ENCODE measurements around the gene NIT1. TPM values are rescaled to one million over a fixed set of nuclear protein-coding genes. Genes with fewer than 3 reads are reported as not detected.
A peak's percentile ranks its signal among the peaks of the same experiment; 100 is the strongest.
"Not testable (repeated sequence)": the region's sequence is repeated elsewhere in the genome, so short reads cannot be mapped to it uniquely, and the experiment has no call there.

The NIT1 gene
- total RNA-seq, 1 donor from 2014 or later, result 14.7 TPM

DNA sequence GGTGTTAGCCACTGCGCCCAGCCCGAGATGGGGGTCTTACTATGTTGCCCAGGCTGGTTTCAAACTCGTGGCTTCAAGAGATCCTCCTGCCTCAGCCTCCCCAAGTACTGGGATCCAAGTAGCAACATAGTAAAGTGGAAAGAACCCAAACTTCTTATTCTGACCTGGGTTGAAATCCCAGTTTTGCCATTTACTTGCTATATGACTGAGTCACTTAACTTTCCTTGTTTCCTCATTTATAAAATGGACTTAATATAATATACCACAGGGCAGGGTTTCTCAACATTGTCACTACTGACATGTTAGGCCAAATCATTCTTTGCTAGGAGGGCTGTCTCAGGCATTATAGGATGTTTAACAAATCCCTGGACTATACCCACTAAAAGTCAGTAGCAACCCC lies 6.8 kb upstream of the NIT1 start:
- FAIRE-seq (no peak), DNase-seq (ENCODE audit: low spot score in 2 of 2) (no peak)

DNA sequence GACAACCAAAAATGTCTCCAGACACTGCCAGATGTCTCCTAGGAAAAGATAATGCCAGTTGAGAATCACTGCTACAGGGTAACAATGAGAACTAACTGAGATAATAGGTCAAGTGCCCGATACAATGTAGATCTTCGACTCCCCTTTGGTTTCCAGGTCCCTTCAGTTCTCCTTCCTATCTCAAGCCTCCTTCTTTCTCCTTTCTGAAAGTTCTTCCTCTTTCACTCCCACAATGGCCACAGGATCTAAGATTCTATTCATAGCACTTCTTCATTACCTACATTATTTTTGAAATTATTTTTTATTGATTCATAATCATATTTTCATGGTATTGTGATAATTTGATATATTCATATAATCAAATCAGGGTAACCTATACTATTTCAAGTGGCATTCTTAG lies 6.4 kb upstream of the NIT1 start:
- FAIRE-seq (no peak), DNase-seq (ENCODE audit: low spot score in 2 of 2) (no peak)

DNA sequence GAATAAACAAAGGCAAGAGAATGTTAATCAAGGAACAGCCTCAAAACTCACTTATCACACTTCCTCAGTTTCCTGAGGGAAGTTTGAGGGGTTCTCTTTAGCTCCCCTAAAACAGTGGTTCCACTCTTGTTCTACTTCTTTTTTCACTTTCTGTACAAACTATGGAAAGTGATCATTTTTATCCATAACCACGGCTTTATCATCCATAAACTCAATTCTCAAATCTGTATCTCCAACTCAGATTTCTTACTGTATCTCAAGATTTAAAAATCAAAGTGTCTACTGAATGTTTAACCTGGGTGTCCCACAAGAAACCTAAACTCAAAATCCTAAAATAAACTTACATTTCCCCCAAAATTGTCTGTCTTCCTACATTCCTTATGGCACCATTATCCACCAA lies 4.0 kb upstream of the NIT1 start:
- DNase-seq (ENCODE audit: low spot score in 2 of 2), result no peak
- no peak for FAIRE-seq

DNA sequence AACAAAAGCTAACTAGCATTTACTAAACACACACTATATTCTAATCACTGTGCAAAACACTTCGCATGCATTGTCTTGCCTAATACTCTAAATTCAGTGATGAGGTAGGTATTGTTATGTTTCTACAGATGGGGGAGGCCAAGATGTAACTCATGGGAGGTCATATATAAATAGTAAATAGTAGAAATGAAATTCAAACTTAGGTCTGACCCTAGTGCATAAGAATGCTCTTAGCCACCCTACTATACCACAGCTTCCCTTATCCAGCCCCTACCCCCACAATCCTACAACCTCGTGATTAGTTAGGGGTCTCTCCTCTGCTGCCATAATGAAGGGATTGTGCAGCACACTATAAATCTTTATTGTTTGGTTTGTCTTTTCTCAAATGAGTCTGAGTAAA lies 3.3 kb upstream of the NIT1 start:
- no peak for DNase-seq (ENCODE audit: low spot score in 2 of 2)
- no peak for FAIRE-seq

DNA sequence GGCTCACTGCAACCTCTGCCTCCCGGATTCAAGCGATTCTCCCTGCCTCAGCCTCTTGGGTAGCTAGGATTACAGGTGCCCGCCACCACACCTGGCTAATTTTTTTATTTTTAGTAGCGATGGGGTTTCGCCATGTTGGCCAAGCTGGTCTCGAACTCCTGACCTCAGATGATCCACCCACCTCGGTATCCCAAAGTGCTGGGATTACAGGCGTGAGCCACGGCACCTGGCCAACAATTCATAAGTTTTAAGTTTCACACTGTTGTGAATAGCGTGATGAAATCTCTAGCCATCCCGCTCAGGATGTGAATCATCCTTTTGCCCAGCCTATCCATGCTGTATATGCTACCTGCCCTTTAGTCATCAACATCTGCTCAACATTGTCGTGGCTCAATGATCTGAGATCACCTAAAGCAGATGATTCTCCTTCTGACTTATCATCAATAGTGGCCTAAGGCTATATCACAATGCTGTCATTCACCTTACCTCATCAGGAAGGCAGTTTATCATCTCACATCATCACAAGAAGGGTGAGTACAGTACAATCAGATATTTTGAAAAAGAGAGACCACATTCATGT lies 2.7 kb upstream of the NIT1 start:
- FAIRE-seq (no peak), DNase-seq (ENCODE audit: low spot score in 2 of 2) (no peak)

DNA sequence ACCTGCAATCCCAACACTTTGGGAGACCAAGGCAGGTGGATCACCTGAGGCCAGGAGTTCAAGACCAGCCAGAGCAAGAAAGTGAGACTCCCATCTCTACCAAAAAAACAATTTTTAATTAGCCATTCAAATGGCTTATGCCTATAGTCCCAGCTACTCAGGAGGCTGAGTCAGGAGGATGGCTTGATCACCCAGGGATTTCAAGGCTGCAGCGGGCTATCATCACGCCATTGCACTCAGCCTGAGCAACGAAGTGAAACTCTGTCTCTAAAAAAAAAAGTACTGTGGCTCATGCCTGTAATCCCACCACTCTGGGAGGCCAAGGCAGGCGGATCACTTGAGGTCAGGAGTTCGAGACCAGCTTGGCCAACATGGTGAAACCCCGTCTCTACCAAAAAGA lies 1.9 kb upstream of the NIT1 start:
- FAIRE-seq; DNase-seq (ENCODE audit: low spot score in 2 of 2): not testable (repeated sequence)

DNA sequence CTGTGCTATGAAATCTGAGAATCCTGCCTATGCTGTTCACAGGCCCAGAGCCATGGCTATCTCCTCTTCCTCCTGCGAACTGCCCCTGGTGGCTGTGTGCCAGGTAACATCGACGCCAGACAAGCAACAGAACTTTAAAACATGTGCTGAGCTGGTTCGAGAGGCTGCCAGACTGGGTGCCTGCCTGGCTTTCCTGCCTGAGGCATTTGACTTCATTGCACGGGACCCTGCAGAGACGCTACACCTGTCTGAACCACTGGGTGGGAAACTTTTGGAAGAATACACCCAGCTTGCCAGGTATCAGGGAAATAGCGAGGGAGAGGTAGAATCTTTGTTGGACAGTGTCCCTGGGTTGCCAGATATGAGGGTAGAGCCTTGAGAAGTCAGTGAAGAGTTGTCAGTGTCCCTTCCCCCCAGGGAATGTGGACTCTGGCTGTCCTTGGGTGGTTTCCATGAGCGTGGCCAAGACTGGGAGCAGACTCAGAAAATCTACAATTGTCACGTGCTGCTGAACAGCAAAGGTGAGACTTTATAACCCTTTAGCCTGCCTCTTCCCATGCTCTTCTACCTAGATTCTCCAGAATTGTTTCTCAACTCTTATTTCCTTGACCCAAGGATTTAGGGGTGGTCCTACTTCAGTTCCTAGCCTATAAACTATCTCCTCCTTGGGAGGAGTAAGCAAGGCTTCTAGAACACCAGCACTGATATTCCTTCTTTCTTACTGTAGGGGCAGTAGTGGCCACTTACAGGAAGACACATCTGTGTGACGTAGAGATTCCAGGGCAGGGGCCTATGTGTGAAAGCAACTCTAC lies 1.4 kb downstream of the NIT1 start:
- no peak for FAIRE-seq
- DNase-seq (ENCODE audit: low spot score in 2 of 2), result peak in 1 of 2 donors; percentile 52

DNA sequence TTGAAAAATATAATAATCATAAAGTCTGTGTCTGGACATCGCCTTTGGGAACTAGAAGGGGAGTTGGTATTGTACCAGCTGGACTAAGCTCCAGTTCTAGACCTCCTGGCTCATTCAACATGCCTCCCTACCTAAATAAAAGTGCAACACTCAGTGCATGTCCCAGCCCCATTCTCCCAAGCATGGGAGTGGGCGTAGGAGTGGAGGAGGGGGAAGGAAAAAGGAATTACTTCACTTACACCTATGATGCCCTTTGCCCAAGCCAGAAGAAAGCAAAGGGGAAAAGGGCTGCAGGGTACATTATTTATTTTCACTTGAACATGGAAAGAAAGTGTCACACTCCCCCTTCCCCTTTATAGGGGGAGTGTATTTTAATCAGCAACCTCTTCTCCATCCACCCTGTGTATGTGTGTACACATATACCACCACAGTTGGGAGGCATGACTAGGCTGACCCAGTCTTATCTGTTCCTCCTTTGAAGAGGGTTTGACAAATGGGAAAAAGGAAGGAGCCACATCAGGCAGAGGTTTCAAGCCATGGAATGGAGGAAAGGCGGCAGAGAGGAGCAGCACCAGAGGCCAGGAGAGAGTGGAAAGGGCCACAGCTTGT lies 3.2 kb downstream of the NIT1 start:
- DNase-seq (ENCODE audit: low spot score in 2 of 2), result no peak
- FAIRE-seq, result no peak

DNA sequence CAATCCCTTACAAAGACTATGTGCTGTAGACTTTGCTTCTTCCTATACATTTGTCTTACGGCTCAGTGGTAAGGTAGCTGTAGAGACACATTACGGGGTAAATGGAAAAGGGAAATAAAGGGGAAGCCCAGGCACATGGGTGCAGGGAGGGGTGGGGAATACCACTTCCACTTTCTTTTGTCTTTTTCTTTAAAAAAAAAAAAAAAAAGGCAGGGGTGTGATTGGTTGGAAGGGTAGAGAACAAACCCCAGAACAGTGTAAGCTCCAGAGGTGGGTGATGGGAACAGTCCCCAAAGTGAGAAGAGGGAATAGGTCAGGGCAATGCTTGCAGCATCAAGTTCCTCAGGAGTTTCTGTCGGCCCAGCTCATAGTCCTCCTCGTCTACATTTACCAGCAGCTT lies 3.9 kb downstream of the NIT1 start:
- no peak for FAIRE-seq
- no peak for DNase-seq (ENCODE audit: low spot score in 2 of 2)

DNA sequence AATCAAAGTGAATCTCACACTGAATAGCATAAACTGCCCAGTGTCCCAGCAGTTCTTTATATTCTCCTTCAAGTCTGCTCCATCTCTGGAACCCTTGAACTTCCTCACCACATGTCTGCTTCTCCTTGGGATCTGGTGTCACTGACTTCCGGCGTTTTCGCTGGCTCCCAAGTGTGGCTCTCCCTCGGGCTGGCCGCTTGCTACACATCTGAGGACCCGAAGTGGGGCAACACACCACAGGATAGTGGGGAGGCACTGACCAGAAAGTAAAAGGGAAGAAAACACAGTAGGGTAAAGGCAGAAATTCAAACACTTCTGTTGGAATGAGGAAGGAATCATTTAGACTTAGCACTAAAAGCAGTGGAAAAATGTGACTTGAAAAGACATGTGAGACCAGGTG lies 5.1 kb downstream of the NIT1 start:
- FAIRE-seq (no peak), DNase-seq (ENCODE audit: low spot score in 2 of 2) (no peak)

DNA sequence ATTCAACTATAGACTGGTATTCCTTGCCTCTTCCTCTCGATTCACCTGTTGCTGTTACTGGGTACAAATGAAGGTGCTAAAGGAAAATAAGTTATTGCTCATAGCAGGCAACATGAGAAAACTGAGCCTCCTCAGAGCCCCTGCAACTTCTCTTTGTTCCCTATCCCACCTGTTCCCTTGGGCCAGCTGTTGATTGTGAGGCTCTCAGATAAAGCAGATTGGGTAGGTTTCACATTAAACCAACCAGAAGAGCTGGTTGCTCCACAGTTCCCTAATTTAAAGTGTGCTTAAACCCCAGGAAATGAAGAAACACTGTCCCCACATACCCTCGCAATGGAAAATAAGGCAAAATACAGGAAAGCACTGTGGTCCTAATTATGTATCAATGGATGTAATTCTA lies 9.7 kb downstream of the NIT1 start:
- FAIRE-seq (no peak), DNase-seq (ENCODE audit: low spot score in 2 of 2) (no peak)

DNA sequence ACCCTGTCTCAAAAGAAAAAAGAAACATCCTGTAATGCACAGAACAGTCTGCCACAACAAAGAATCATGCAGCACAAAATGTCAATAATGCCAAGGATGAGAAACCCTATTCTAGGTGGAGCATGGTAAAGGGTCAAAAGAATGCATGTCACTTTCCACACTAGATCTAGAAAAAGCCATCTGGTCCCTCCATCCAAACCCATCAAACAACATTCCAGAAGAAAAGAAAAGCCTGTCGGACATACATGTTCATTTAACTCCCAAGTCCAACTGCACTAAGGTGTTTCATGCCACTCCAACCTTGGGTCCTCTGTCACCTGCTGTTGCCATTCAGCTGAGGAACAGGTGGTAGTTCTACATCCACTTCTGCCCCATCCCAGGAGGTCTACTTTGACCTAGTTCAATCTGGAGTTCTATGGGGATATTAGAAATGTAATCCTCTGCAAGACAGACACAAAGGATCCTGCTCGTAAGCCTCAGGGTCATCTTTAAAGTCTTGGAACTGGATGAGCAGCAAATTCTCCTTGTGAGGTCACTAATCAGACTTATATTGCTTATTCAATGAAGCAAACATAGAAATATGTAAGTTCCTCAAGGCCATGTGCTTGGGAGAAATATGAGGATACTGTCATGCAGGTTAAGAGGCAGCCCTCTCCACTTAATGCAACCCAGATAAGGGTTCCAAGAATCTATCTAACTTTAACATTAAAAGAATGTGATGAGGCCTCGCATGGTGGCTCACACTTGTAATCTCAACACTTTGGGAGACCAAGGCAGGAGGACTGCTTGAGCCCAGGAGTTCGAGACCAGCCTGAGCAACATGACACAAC lies 10.9 kb downstream of the NIT1 start:
- FAIRE-seq (no peak), DNase-seq (ENCODE audit: low spot score in 2 of 2) (no peak)

DNA sequence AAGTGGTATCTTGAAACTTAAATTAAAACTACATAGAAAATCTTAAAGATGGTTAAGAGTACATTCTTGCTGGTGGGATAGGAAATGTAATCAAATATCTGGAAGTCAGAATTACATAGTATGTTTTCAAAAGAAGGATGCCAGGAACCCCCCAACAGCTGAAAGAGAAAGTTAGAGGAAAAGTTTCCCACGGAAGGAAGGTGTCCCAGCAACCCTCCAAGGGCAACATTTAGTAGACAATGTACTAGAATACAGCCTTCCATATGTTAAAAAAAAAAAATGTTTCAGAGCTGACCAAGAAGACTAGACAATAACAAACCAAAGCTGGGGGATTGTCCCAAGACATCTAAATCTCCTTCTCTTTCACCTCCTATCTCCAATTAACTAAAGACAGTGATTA lies 12.4 kb downstream of the NIT1 start:
- DNase-seq (ENCODE audit: low spot score in 2 of 2) (no peak), FAIRE-seq (no peak)

DNA sequence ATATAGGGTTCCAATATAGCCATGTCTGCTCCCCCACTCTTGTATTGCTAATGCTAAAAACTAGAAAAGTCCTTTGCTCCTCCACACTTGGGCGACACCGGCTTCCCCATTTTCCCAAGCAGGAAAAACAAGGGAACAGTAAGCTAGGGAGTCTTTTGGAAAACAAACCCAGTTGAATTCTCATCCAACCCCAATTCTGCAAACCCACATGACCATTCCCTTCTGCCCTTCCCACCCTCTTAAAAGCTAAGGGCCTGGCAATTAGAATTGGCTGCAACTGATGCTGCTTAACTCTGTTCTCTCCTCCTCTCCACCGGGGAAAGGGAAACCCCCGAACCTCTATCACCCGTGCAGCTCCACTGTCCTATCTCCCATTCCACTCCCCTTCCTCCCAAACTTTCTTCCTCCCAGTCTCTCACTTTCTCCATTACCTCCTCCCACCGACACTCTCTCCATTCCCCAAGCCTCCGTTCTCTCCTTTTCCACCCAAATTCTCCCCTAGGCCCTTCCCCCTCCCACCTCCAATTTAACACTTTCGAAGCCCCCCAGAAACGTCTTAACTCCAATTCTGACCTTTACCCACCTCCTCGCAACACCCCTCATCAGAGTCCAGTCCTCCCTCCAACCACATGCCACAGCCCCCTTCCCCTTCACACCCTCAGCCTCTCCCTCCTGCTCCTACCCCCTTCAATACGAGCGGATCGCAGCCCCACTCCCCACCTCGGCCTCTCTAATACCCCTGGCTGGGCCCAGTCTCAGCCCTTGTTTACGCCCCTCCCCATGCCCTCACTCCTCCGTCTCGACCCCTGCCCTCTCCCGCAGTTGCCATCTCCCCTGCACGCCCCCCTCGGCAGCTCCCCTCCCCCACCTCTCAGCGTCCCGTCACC lies 13.9 kb downstream of the NIT1 start:
- FAIRE-seq (no peak), DNase-seq (ENCODE audit: low spot score in 2 of 2) (peak; percentile 32 to 49)

DNA sequence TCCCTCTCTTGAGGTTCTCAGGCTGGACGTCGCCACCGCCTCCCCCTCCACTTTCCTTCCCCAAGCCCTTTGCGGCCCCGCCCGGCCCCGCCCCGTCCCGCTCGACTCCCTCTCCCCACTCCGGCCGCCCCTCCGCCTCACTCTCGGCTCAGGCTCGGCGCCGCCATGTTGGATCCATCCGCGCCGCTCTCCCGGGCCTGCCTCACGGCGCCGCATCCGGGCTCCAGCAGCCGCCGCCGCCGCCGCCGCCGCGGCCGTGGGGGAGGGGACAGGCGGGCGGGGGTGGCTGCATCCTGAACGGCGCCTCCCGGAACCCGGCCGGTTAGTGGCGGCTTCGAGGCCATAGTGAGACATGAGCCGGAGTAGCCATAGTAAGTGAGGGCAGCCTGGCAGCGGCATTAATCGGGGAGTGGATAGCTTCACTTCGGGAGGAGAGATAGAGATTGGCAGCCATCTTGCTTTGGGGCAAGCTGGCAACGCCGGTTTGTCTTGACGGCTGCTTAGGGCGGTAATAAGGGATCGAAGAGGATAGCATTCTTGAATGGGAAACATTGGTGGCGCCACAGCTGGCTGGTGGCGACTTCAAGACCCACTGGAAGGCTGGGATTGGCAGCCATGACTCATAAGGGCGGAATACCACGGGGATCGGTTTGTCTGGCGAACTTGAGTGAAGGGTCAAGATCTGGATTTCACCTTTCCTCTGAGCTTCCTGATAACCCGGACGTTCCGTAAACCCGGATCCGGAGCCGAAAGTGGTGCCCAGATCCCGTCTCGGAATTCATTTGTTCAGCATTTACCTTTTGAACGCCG lies 14.7 kb downstream of the NIT1 start, which contains the start of gene DEDD:
Gene DEDD, minus strand, starts transcription at position 258 of the 810 bp plus-strand sequence. CDS start 8,205 bp downstream, outside the sequence.
- FAIRE-seq, result no peak
- DNase-seq (ENCODE audit: low spot score in 2 of 2), result peak; percentile 91 to 95

DNA sequence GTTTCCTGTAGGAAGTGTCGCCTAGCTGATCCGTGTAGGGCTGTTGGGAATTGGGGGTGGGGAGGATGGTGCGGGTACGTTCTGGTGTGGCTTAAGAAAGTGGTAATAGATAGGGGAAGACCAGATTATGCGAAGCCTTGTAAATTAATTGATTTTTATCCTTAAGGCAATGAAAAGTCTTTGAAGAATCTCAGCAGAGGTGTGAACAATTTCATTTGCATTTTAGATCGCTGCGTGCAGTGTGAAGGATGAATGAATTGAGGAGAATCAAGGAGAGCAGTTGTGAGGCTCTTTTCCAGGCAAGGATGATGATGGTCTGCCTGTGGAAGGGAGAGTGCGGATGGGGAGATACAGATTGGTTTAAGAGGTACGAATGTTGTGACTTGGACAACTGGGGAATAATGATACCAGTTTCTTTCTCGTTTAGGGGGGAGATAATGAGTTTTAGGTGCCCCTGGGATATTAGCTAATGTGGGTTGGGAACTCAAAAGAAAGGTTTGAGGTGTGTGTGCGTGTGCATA lies 15.4 kb downstream of the NIT1 start:
- FAIRE-seq (no peak), DNase-seq (ENCODE audit: low spot score in 2 of 2) (no peak)

DNA sequence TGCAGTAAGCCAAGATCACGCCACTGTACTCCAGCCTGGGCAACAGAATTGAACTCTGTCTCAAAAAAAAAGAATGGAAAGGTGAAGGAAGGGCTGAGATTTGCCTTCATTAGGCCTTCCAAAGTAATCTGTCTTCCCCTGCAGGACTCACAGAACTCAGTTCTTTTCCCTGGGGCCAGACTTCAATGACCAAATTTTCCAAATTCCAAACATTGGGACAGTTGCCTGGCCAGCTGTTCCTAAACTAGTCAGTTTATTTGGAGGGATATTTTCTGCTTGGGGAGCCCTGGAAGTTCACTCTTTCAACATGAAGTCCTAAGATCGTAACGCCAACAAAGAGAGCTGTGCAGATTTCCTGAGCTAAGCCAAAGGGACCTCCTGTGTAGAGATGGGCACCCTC lies 20.0 kb downstream of the NIT1 start:
- FAIRE-seq (no peak), DNase-seq (ENCODE audit: low spot score in 2 of 2) (no peak)

DNA sequence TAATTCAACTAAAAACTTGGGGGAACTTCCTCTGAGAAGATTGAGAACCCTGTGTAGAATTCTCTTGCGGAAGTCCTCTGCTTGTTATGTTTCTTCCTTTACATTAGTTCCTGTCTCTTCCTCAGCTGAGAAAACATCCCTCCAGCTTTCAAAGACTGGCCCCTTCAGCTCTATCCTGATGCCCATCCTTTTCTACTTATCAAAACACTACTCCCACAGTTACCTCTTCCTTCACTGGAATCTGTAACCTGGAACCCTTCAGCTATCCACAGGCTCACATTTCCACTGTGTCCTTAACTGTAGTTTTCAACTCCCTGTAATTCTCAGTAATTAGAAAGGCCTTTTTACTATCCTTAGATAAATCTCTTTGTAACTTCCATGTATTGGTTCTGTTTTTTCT lies 20.5 kb downstream of the NIT1 start:
- DNase-seq (ENCODE audit: low spot score in 2 of 2), result no peak
- no peak for FAIRE-seq

DNA sequence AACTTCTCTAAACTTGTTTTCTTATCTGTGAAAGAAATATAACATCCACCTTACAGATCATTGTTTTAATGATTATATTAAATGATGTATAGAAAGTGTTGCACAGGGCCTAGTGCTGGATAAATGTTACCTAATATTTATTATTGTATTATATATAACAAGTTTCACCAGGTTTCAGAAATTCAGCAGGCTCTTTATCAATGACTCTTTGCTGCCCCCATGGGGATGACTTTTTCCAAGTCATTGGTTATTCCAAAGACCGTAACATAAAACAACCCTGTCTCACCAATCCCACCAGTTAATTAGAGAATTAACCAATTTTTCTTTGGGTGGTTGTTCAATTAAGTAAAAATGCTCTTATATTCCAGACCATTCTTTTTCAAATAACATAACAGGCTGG lies 21.9 kb downstream of the NIT1 start:
- FAIRE-seq (no peak), DNase-seq (ENCODE audit: low spot score in 2 of 2) (no peak)

Data from frontal cortex (tissue), 4 donors.